Ovary (tissue), 3 donors: Measurements from ENCODE around the gene KIF21A.

Source experiments
- CTCF ChIP-seq, 3 donors: fragments of 450-650 bp in 2 of 3; fragments of 200-600 bp in 1 of 3; IDR thresholded peaks; one replicate each; pipeline versions ENCODE4 v1.5.1 to v1.8.0; 2016 to 2022; ENCODE audit warnings: antibody characterized with exemption in 3 of 3, mild to moderate bottlenecking in 1 of 3
- POLR2A ChIP-seq: fragments of 450-650 bp; IDR thresholded peaks from one replicate; pipeline ENCODE4 v1.6.1; 2017; ENCODE audit warnings: antibody characterized with exemption, mild to moderate bottlenecking, moderate library complexity
- donor health status: DM: no; HTN: no; CAD: no.

GRCh38 chr12:39429809-39430208, 13.1 kb downstream of the KIF21A start:
- no peak for TF ChIP-seq POLR2A
- TF ChIP-seq CTCF (IDR thresholded peaks at IDR 0.05) = no peak
